H1 (cell line): ENCODE results near the gene KBTBD13. TPM values are rescaled to one million over a fixed set of nuclear protein-coding genes. Genes with fewer than 3 reads are reported as not detected.

Experiments used
- CTCF ChIA-PET: fragments of 300-600 bp; sonication (Branson Sonifier 250); formaldehyde crosslinking; loops from one replicate; lab custom pipeline; 2021; ENCODE audit not compliant: partially characterized antibody; lab: Charles Lee
- POLR2A ChIA-PET: fragments of 300-600 bp; sonication (Branson Sonifier 250); formaldehyde crosslinking; loops from one replicate; lab custom pipeline; 2021; ENCODE audit warnings: inconsistent platforms; ENCODE audit not compliant: partially characterized antibody; lab: Charles Lee
- DNase-seq, 2 experiments: peaks; one replicate each; pipeline versions ENCODE4 v3.0.0 to v3.0.0-alpha.2; 2010 to 2022; ENCODE audit warnings: low spot score in 2 of 2, low read depth in 1 of 2, mixed read lengths in 1 of 2
- FAIRE-seq: peaks from 2 replicates; lab custom pipeline; 2011; peaks lifted over from hg19 to GRCh38; lab: Jason Lieb, UNC
- H2AFZ ChIP-seq: 2 replicates; pipeline ENCODE4 v1.8.1; 2012; ENCODE audit warnings: low read length, inconsistent platforms
- H2AK5ac ChIP-seq: 2 replicates; pipeline ENCODE4 v1.6.1; 2013; ENCODE audit warnings: low read depth, low read length
- H2BK120ac ChIP-seq: replicated peaks from 2 replicates; pipeline ENCODE3; 2013; ENCODE audit warnings: low read depth, low read length, inconsistent platforms
- H2BK12ac ChIP-seq: 2 replicates; pipeline ENCODE4 v1.6.1; 2013; ENCODE audit warnings: low read depth, low read length
- H2BK15ac ChIP-seq: 2 replicates; pipeline ENCODE4 v1.6.1; 2013; ENCODE audit warnings: low read length
- H2BK20ac ChIP-seq: 2 replicates; pipeline ENCODE4 v1.6.1; 2013; ENCODE audit warnings: low read length
- H2BK5ac ChIP-seq: 2 replicates; pipeline ENCODE4 v1.6.1; 2013; ENCODE audit warnings: low read depth, low read length
- H3K14ac ChIP-seq: 2 replicates; pipeline ENCODE4 v1.6.1; 2013; ENCODE audit warnings: inconsistent platforms; ENCODE audit not compliant: insufficient read length
- H3K18ac ChIP-seq: 2 replicates; pipeline ENCODE4 v1.6.1; 2013; ENCODE audit warnings: low read length; ENCODE audit errors: extremely low read depth
- H3K23ac ChIP-seq: 2 replicates; pipeline ENCODE4 v1.6.1; 2013; ENCODE audit warnings: inconsistent platforms; ENCODE audit not compliant: insufficient read length
- H3K23me2 ChIP-seq: 2 replicates; pipeline ENCODE4 v1.6.1; 2013; ENCODE audit warnings: low read depth, low read length
- H3K27ac ChIP-seq: 2 replicates; pipeline ENCODE4 v1.6.1; 2011; ENCODE audit warnings: low read depth, low read length, inconsistent platforms
- H3K27me3 ChIP-seq, 4 experiments: replicated peaks in 1 of 4; 1 replicate in 1 of 4; 2 replicates in 3 of 4; pipeline versions ENCODE4 v1.6.1 to v1.8.1; 2011 to 2013; ENCODE audit warnings: low read length in 3 of 4, mild to moderate bottlenecking in 3 of 4, inconsistent platforms in 2 of 4, mixed read lengths in 2 of 4, moderate library complexity in 1 of 4; ENCODE audit not compliant: control insufficient read depth in 3 of 4, insufficient read depth in 3 of 4; ENCODE audit errors: extremely low read depth in 1 of 4
- H3K36me3 ChIP-seq, 4 experiments: 2 replicates each; pipeline versions ENCODE4 v1.6.1 to v1.8.1; 2011 to 2013; ENCODE audit warnings: mild to moderate bottlenecking in 4 of 4, low read length in 3 of 4, moderate library complexity in 2 of 4, control low read depth in 1 of 4, inconsistent platforms in 1 of 4; ENCODE audit not compliant: insufficient read depth in 4 of 4, control insufficient read depth in 2 of 4
- H3K4ac ChIP-seq: replicated peaks from 2 replicates; pipeline ENCODE3; 2013; ENCODE audit warnings: low read length, low read depth, mixed read lengths, inconsistent platforms; ENCODE audit not compliant: insufficient read length
- H3K4me1 ChIP-seq, 4 experiments: replicated peaks in 1 of 4; 1 replicate in 1 of 4; 2 replicates in 3 of 4; pipeline versions ENCODE4 v1.6.1 to v1.8.1; 2011 to 2013; ENCODE audit warnings: low read length in 3 of 4, inconsistent platforms in 2 of 4, mixed read lengths in 1 of 4; ENCODE audit not compliant: insufficient read depth in 4 of 4, control insufficient read depth in 3 of 4
- H3K4me2 ChIP-seq, 2 experiments: 2 replicates each; pipeline versions ENCODE4 v1.6.1 to v1.8.1; 2011 to 2013; ENCODE audit warnings: low read depth in 2 of 2, low read length in 2 of 2, control low read depth in 1 of 2, inconsistent platforms in 1 of 2, mild to moderate bottlenecking in 1 of 2; ENCODE audit not compliant: insufficient read depth in 1 of 2
- H3K4me3 ChIP-seq, 4 experiments: fragments of 200-600, 300-600 bp in 1 of 4; sonication (generic), shearing (Covaris generic), sonication (Bioruptor Twin) in 1 of 4; 2 replicates each; pipeline versions ENCODE4 v1.5.1 to v1.8.1; 2011 to 2016; ENCODE audit warnings: low read length in 4 of 4, low read depth in 3 of 4, control low read depth in 2 of 4, inconsistent platforms in 2 of 4, mild to moderate bottlenecking in 2 of 4, mixed read lengths in 1 of 4, moderate library complexity in 1 of 4; ENCODE audit not compliant: insufficient read depth in 2 of 4; ENCODE audit errors: extremely low read depth in 1 of 4
- H3K56ac ChIP-seq: replicated peaks from 2 replicates; pipeline ENCODE3; 2013; ENCODE audit warnings: low read depth, mild to moderate bottlenecking, mixed read lengths, low read length, inconsistent platforms; ENCODE audit not compliant: insufficient read length
- H3K79me1 ChIP-seq: 2 replicates; pipeline ENCODE4 v1.6.1; 2013; ENCODE audit warnings: low read depth, low read length, control low read depth
- H3K79me2 ChIP-seq, 2 experiments: 2 replicates each; pipeline versions ENCODE4 v1.6.1 to v1.8.1; 2012 to 2013; ENCODE audit warnings: low read length in 2 of 2, mild to moderate bottlenecking in 2 of 2, inconsistent platforms in 1 of 2; ENCODE audit not compliant: insufficient read depth in 2 of 2, control insufficient read depth in 1 of 2
- H3K9ac ChIP-seq, 4 experiments: replicated peaks in 1 of 4; 1 replicate in 1 of 4; 2 replicates in 3 of 4; pipeline versions ENCODE4 v1.6.1 to v1.8.1; 2011 to 2013; ENCODE audit warnings: low read depth in 3 of 4, low read length in 3 of 4, control low read depth in 2 of 4, mild to moderate bottlenecking in 2 of 4, moderate library complexity in 2 of 4, inconsistent platforms in 1 of 4; ENCODE audit errors: extremely low read depth in 1 of 4
- H3K9me3 ChIP-seq, 2 experiments: 2 replicates each; pipeline versions ENCODE4 v1.6.1 to v1.8.1; 2012 to 2013; ENCODE audit warnings: mild to moderate bottlenecking in 2 of 2, moderate library complexity in 2 of 2, control low read depth in 1 of 2, inconsistent platforms in 1 of 2, low read depth in 1 of 2, low read length in 1 of 2, mixed read lengths in 1 of 2; ENCODE audit not compliant: insufficient read depth in 2 of 2
- H4K20me1 ChIP-seq, 2 experiments: replicated peaks in 1 of 2; 2 replicates each; pipeline versions ENCODE3 to v1.8.1; 2011 to 2013; ENCODE audit warnings: inconsistent platforms in 2 of 2, low read length in 2 of 2, mild to moderate bottlenecking in 1 of 2; ENCODE audit not compliant: insufficient read depth in 2 of 2, control insufficient read depth in 1 of 2
- H4K5ac ChIP-seq: 2 replicates; pipeline ENCODE4 v1.6.1; 2013; ENCODE audit warnings: low read length, low read depth, mixed read lengths, inconsistent platforms; ENCODE audit not compliant: insufficient read length
- H4K8ac ChIP-seq: 2 replicates; pipeline ENCODE4 v1.8.0; 2013; ENCODE audit warnings: mild to moderate bottlenecking, moderate library complexity, low read length, inconsistent platforms; ENCODE audit not compliant: insufficient read depth; ENCODE audit errors: extremely low read depth
- H4K91ac ChIP-seq: replicated peaks from 2 replicates; pipeline ENCODE3; 2013; ENCODE audit warnings: low read length, mixed read lengths, inconsistent platforms; ENCODE audit not compliant: insufficient read length
- E2F6 ChIP-seq: IDR thresholded peaks from 2 replicates; pipeline ENCODE4 v1.6.1; 2012; ENCODE audit warnings: inconsistent platforms
- EGR1 ChIP-seq: IDR thresholded peaks from 2 replicates; pipeline ENCODE4 v1.6.1; 2011; ENCODE audit warnings: low read depth, low read length, borderline replicate concordance
- GABPA ChIP-seq: IDR thresholded peaks from 2 replicates; pipeline ENCODE4 v1.6.1; 2011; ENCODE audit warnings: mild to moderate bottlenecking, low read length, moderate library complexity, borderline replicate concordance; ENCODE audit not compliant: insufficient read depth
- KDM5A ChIP-seq: fragments of 200-600 bp; IDR thresholded peaks from 2 replicates; pipeline ENCODE4 v1.7.1; 2012; ENCODE audit warnings: mild to moderate bottlenecking, low read length, inconsistent platforms, mixed read lengths
- RBBP5 ChIP-seq: IDR thresholded peaks from 2 replicates; pipeline ENCODE4 v1.7.1; 2012; ENCODE audit warnings: low read depth, mild to moderate bottlenecking, inconsistent platforms, low read length, moderate library complexity, borderline replicate concordance
- SAP30 ChIP-seq: fragments of 300-600 bp; sonication (generic); IDR thresholded peaks from 2 replicates; pipeline ENCODE4 v1.7.1; 2012; ENCODE audit warnings: low read length, moderate library complexity, mild to moderate bottlenecking, inconsistent platforms; ENCODE audit not compliant: insufficient read depth, insufficient replicate concordance
- SIN3A ChIP-seq, 2 experiments: IDR thresholded peaks in 1 of 2; conservative IDR thresholded peaks in 1 of 2; 2 replicates each; pipeline ENCODE4 v1.6.1; 2011 to 2012; ENCODE audit warnings: low read length in 2 of 2, improper control_type of control experiment in 1 of 2, low read depth in 1 of 2, mild to moderate bottlenecking in 1 of 2
- SP2 ChIP-seq: IDR thresholded peaks from 2 replicates; pipeline ENCODE4 v1.6.1; 2012; ENCODE audit warnings: mild to moderate bottlenecking, low read length, inconsistent platforms
- SP4 ChIP-seq: IDR thresholded peaks from 2 replicates; pipeline ENCODE4 v1.6.1; 2012; ENCODE audit warnings: low read length, inconsistent platforms
- TAF1 ChIP-seq: IDR thresholded peaks from 2 replicates; pipeline ENCODE4 v1.6.1; 2011; ENCODE audit warnings: mild to moderate bottlenecking, low read depth, low read length
- TBP ChIP-seq: IDR thresholded peaks from 2 replicates; pipeline ENCODE4 v1.6.1; 2011; ENCODE audit warnings: low read depth, low read length, improper control_type of control experiment
- TCF12 ChIP-seq: IDR thresholded peaks from 2 replicates; pipeline ENCODE4 v1.6.1; 2011; ENCODE audit warnings: low read depth, mild to moderate bottlenecking, low read length
- ZNF274 ChIP-seq: IDR thresholded peaks from 2 replicates; pipeline ENCODE4 v1.7.0; 2012; ENCODE audit warnings: low read length, borderline replicate concordance; ENCODE audit errors: extremely low read depth
- WGBS, 2 experiments: shearing (Covaris generic) in 1 of 2; methylation state at CpG; one replicate each; pipeline versions ENCODE4 v1.1.6 to v1.1.7; 2013 to 2015; ENCODE audit warnings: low lambda C conversion rate in 2 of 2, mixed read lengths in 2 of 2, inconsistent platforms in 1 of 2, low coverage in 1 of 2, missing lambda C conversion rate in 1 of 2; ENCODE audit not compliant: insufficient replicate concordance in 2 of 2, insufficient coverage in 1 of 2, insufficient read length in 1 of 2; ENCODE audit errors: extremely low coverage in 1 of 2, missing lambda C conversion rate in 1 of 2; 5-methylcytosine and 5-hydroxymethylcytosine counted together
- polyA plus RNA-seq, 7 experiments: library from polyadenylated mRNA; depleted of rRNA in 3 of 7; stranded (reverse) in 5 of 7; unstranded in 2 of 7; fragments of >200 nt in 5 of 7; fragments of 200-250 nt in 2 of 7; gene quantifications; 1 replicate in 5 of 7; 2 replicates in 1 of 7; 4 replicates in 1 of 7; pipeline versions ENCODE4 v1.2.1 to v1.2.3, GENCODE V29; 2011 to 2013; ENCODE audit warnings: missing spikeins in 2 of 7, mixed read lengths in 2 of 7
- total RNA-seq: library from RNA; stranded (reverse); fragmentation: NEBNext Ultra II Directional; extraction: Animal tissue kit (Norgen Biotek cat#: 25700); gene quantifications from 2 replicates; pipeline ENCODE4 v1.2.1, GENCODE V29; 2021

KBTBD13 gene
- total and polyA plus RNA-seq, 2 of the 8 experiments (the other 6 are each of a cell fraction or from before 2014, with no cell fraction given): not detected

- WGBS, 2 experiments: 91% methylated on average over 6 of the region's 6 CpGs; no CpG with 5 or more reads in 1 of the 2 experiments
- Histone ChIP-seq H2BK120ac (no peak overlapping the region), H3K4me1 (peaks cover 0 to 2% (median 0%) of the 10 kb centered on the region in 4 experiments; a peak in 1 of 7 replicates), H3K9me3 (no peaks in the 10 kb centered on the region), H4K91ac (no peak overlapping the region), H2BK20ac (no peak overlapping the region), H3K14ac (no peak overlapping the region), H3K9ac (no peak overlapping the region), H3K4me2 (no peak overlapping the region), H2BK12ac (no peak overlapping the region), H4K5ac (no peak overlapping the region), H2AFZ (no peak overlapping the region), H2BK15ac (no peak overlapping the region), H4K8ac (no peak overlapping the region), H3K23me2 (no peaks in the 10 kb centered on the region; the same call in 1 of the 2 replicates), H3K79me1 (peaks cover 5% of the 10 kb centered on the region; the same call in 1 of the 2 replicates), H3K4me3 (no peak overlapping the region), H4K20me1 (peaks cover 0 to 1% of the 10 kb centered on the region in 2 experiments), H3K23ac (no peak overlapping the region), H3K27ac (no peak overlapping the region), H3K79me2 (peaks cover 0 to 7% of the 10 kb centered on the region in 2 experiments; a peak in 1 of 4 replicates), H3K36me3 (peaks cover 0 to 19% (median 4%) of the 10 kb centered on the region in 4 experiments; a peak in 5 of 8 replicates), H2BK5ac (no peak overlapping the region), H3K56ac (no peak overlapping the region), H3K18ac (no peak overlapping the region), H3K27me3 (no peaks in the 10 kb centered on the region), H2AK5ac (no peak overlapping the region), H3K4ac (no peak overlapping the region)
- FAIRE-seq (no peak), DNase-seq (no peak)
- POLR2A ChIA-PET: interaction anchor here (0.8 to 1.5 kb wide), 3 partner anchors 8 to 21 kb away, joined by 3 to 4 read pairs (median 4); no protein-coding TSS in a partner anchor
- CTCF ChIA-PET: interaction anchor here (1.0 to 1.3 kb wide), 2 partner anchors 8 to 51 kb away, joined by 3 read pairs; no protein-coding TSS in a partner anchor
- TF ChIP-seq SAP30 (no peak), TBP (no peak), GABPA (no peak), E2F6 (no peak), TCF12 (no peak), ZNF274 (no peak), SP2 (no peak), RBBP5 (no peak), TAF1 (no peak), EGR1 (no peak), KDM5A (no peak), SIN3A (conservative IDR thresholded peaks at IDR 0.05 in 1 of 2, IDR thresholded peaks at IDR 0.05 in 1 of 2; ENCODE audit: low read depth in 1 of 2, low read length in 2 of 2) (no peak), SP4 (no peak)
Measured at GRCh38 chr15:65026756-65027155, 49.8 kb upstream of the KBTBD13 start.
